Measurements from ENCODE around the gene MEGF8. TPM values are rescaled to one million over a fixed set of nuclear protein-coding genes. Genes with fewer than 3 reads are reported as not detected.

MEGF8 gene
- total and polyA plus RNA-seq, 9 of the 15 experiments (the other 6 are each of a cell fraction or from before 2014, with no cell fraction given), result 0.28 to 13.1 (median 3.0) TPM

DNA sequence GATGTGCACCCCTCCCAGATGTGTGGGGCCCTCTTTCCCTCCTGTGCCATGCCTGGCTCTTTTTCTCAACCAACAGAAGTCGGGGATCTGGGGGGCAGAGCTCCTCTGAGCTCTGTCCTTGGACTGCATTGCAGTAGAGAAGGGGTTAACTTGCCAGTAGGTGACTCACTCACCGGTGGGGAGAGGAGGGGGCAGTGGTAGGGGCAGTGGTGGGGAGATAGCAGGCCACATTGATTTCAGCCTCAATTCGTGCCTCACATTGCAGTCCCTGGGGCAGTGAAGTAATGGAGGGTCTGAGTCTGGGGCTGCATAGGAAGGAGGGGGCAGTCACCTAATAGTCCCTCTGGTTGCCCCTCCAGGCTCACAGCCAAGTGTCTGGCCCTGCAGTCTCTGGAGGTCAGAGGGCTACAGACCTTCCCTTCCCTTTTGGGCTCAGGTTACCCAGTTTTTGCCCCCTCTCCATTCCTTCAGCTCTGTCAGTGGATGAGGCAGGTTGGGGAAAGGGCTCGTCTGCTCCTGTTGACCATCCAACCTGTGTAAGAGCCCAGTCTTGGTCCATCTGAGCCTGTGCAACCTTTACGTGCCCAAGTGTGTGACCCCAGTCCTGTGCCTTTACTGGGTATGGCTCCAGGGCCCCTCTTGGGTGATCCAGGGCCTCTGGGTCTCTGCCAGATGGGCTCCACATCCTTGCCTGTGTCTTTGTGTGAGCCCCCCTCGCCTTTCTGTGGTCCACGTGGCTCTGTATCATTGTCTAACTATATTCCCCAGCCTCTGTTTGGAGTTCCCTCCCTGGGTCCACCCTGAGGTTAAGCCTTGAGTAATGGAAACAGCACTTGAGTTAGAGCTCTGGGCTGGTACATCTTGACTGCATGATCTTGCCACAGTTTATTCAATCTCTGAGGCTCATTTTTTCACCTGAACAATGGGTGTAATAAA is 43.3 kb upstream of the MEGF8 start (continued):
- TF ChIP-seq, protein P1, sequence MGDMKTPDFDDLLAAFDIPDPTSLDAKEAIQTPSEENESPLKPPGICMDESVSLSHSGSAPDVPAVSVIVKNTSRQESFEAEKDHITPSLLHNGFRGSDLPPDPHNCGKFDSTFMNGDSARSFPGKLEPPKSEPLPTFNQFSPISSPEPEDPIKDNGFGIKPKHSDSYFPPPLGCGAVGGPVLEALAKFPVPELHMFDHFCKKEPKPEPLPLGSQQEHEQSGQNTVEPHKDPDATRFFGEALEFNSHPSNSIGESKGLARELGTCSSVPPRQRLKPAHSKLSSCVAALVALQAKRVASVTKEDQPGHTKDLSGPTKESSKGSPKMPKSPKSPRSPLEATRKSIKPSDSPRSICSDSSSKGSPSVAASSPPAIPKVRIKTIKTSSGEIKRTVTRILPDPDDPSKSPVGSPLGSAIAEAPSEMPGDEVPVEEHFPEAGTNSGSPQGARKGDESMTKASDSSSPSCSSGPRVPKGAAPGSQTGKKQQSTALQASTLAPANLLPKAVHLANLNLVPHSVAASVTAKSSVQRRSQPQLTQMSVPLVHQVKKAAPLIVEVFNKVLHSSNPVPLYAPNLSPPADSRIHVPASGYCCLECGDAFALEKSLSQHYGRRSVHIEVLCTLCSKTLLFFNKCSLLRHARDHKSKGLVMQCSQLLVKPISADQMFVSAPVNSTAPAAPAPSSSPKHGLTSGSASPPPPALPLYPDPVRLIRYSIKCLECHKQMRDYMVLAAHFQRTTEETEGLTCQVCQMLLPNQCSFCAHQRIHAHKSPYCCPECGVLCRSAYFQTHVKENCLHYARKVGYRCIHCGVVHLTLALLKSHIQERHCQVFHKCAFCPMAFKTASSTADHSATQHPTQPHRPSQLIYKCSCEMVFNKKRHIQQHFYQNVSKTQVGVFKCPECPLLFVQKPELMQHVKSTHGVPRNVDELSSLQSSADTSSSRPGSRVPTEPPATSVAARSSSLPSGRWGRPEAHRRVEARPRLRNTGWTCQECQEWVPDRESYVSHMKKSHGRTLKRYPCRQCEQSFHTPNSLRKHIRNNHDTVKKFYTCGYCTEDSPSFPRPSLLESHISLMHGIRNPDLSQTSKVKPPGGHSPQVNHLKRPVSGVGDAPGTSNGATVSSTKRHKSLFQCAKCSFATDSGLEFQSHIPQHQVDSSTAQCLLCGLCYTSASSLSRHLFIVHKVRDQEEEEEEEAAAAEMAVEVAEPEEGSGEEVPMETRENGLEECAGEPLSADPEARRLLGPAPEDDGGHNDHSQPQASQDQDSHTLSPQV (IDR thresholded peaks at IDR 0.05), result peak; percentile 35
- TF ChIP-seq FOXP1 (CRISPR knock-in tag; IDR thresholded peaks at IDR 0.05), result no peak
- no peak for TF ChIP-seq TCF7 (IDR thresholded peaks at IDR 0.05; ENCODE audit: borderline replicate concordance)
- no peak for TF ChIP-seq MYC (IDR thresholded peaks at IDR 0.05; ENCODE audit: low read depth, low read length)
- TF ChIP-seq MYC (CRISPR knock-in tag; IDR thresholded peaks at IDR 0.05; ENCODE audit: borderline replicate concordance, low read depth), result peak; percentile 43; the same call in 1 of the 2 replicates
- TF ChIP-seq, protein P2, sequence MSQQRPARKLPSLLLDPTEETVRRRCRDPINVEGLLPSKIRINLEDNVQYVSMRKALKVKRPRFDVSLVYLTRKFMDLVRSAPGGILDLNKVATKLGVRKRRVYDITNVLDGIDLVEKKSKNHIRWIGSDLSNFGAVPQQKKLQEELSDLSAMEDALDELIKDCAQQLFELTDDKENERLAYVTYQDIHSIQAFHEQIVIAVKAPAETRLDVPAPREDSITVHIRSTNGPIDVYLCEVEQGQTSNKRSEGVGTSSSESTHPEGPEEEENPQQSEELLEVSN (IDR thresholded peaks at IDR 0.05; ENCODE audit: borderline replicate concordance in 1 of 2, extremely low read depth in 1 of 2, insufficient read depth in 1 of 2, insufficient read length in 1 of 2, low read depth in 1 of 2, low read length in 1 of 2, poor library complexity in 1 of 2, severe bottlenecking in 1 of 2), result peak in 1 of 2 experiments; percentile 24
- TF ChIP-seq SP1 (CRISPR knock-in tag; IDR thresholded peaks at IDR 0.05), result no peak
- TF ChIP-seq, protein P3, sequence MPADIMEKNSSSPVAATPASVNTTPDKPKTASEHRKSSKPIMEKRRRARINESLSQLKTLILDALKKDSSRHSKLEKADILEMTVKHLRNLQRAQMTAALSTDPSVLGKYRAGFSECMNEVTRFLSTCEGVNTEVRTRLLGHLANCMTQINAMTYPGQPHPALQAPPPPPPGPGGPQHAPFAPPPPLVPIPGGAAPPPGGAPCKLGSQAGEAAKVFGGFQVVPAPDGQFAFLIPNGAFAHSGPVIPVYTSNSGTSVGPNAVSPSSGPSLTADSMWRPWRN (IDR thresholded peaks at IDR 0.05; ENCODE audit: low read depth), result no peak
- peak; percentile 86 for TF ChIP-seq MYNN (IDR thresholded peaks at IDR 0.05)
- no peak for TF ChIP-seq MYNN (CRISPR knock-in tag; IDR thresholded peaks at IDR 0.05)
- TF ChIP-seq MEIS2 (IDR thresholded peaks at IDR 0.05; ENCODE audit: partially characterized antibody), result no peak
- no peak for TF ChIP-seq HNRNPK (IDR thresholded peaks at IDR 0.05; ENCODE audit: low read depth, low read length, poor library complexity, severe bottlenecking)
- no peak for TF ChIP-seq SMAD2 (IDR thresholded peaks at IDR 0.05; ENCODE audit: low read depth, low read length)
- TF ChIP-seq SMARCB1 (IDR thresholded peaks at IDR 0.05; ENCODE audit: insufficient read length, low read depth), result no peak
- TF ChIP-seq NONO (IDR thresholded peaks at IDR 0.05; ENCODE audit: low read depth in 2 of 2, low read length in 1 of 2), result no peak
- no peak for TF ChIP-seq EZH2 (IDR thresholded peaks at IDR 0.05; ENCODE audit: borderline replicate concordance, low read depth, low read length)
- TF ChIP-seq DPF2 (IDR thresholded peaks at IDR 0.05), result peak; percentile 75
- TF ChIP-seq ZBED1 (IDR thresholded peaks at IDR 0.05), result no peak
- no peak for TF ChIP-seq ZEB2 (IDR thresholded peaks at IDR 0.05)
- no peak for TF ChIP-seq HDAC2 (IDR thresholded peaks at IDR 0.05)
- TF ChIP-seq LEF1 (IDR thresholded peaks at IDR 0.05), result no peak
- no peak for TF ChIP-seq RFX5 (IDR thresholded peaks at IDR 0.05; ENCODE audit: low read depth, low read length)
- no peak for TF ChIP-seq NFYB (IDR thresholded peaks at IDR 0.05; ENCODE audit: extremely low read depth, insufficient read length)
- TF ChIP-seq NEUROD1 (IDR thresholded peaks at IDR 0.05; ENCODE audit: borderline replicate concordance, low read depth, low read length, partially characterized antibody), result peak; percentile 24

All from K562 (cell line).